HG03571 (cell line): ENCODE data around the gene AKAP5.
"Not testable (repeated sequence)": the region's sequence is repeated elsewhere in the genome, so short reads cannot be mapped to it uniquely, and the experiment has no call there.

Experiments used
- ATAC-seq: cut with Tn5 transposase; IDR thresholded peaks from one replicate; pipeline ENCODE4 v1.9.1; 2021; ENCODE audit not compliant: unreplicated experiment

AKAP5 gene

DNA sequence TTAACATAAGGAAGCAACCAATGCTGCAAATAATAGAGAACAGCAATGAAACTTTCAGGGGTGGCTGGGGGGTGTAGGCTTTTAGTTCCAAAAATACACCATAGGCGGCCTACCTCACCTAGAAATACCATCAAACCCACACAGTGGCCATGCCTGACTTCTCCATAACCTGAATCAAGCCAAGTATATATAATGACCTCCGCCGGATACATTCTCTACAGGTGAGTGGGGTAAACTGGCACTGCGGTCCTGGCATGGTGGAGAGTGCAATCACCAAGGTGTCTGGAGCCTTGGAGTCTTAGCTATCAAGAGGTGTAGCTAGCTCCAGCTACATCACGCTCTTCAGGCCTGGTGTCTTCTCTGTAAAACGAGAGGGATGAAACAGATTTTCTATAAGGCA is 37.2 kb downstream of the AKAP5 start:
- no peak for ATAC-seq

- no peak for ATAC-seq
Observed at GRCh38 chr14:64502887-64503433, 37.7 kb downstream of the AKAP5 start.

GRCh38 chr14:64503434-64504309 is 38.4 kb downstream of the AKAP5 start, which contains the start of gene ZBTB25:
Gene ZBTB25, minus strand, starts transcription at chr14:64503838. Its CDS starts 13,305 bp downstream, at chr14:64490533.
- ATAC-seq: peak; percentile 48

- peak; percentile 27 for ATAC-seq
Observed at GRCh38 chr14:64504310-64504896, 39.1 kb downstream of the AKAP5 start, which contains the start of gene ZBTB1. Gene ZBTB1, plus strand, starts transcription at chr14:64504770. Its CDS starts 16,735 bp downstream, at chr14:64521505.

GRCh38 chr14:64504897-64505794 is 39.8 kb downstream of the AKAP5 start:
- peak; percentile 20 for ATAC-seq

DNA sequence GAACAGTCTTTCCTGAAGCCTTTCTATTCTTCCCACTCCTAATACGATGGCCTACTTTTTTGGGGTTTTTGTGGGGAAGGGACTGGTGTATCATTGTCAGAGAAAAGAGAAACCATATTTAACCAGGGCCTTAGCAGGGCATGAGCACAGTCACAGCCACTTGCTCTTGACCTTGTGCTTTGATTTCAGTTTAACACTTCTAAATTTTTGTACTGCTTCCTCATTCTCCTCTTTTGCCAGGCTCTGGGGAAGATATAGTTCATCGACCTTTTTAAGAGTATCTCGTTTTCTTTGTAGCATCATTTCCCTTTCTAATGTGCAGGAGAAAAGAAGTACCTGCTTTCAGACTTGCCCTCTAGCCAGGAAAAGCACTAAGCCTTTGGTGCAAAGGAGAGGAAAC is 41.4 kb downstream of the AKAP5 start:
- no peak for ATAC-seq

DNA sequence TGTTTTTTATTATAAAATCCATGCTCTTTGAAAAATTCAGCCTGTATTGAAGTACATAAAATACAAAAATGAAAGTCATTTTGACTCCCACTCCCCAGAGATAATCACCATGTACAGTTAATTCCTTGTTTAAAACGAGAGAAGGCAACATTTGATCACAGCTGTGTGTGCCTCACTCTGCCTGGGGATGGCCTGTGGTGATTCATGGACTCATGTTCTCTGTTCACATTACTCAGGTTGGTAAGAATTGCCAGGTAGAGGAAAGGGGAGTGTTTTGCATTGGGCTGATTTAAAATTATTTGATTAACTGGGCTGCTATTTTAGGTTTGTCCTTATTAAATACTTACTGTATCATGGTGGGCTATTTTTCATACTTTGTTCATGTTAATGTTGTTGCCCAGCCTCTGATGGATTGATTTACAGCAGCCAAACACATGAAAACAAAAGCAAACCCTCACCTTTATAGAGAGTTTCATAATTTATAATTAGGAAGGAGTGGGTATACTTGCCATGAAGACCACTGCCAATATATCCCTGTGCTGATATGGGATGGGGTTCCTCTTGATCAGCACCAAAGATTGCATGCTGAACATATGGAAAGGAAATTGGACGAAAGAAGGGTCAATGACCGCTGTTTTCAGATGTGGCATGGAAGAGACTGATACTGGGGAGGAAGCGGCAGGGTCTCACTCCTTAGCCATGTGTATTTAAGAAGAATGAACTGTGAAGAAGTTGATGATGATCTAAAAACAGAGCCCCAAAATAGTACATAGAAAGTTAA is 42.3 kb downstream of the AKAP5 start:
- ATAC-seq: no peak

GRCh38 chr14:64508215-64508776 is 43.0 kb downstream of the AKAP5 start:
- no peak for ATAC-seq

- no peak for ATAC-seq
Observed at GRCh38 chr14:64509036-64509435, 43.7 kb downstream of the AKAP5 start.

DNA sequence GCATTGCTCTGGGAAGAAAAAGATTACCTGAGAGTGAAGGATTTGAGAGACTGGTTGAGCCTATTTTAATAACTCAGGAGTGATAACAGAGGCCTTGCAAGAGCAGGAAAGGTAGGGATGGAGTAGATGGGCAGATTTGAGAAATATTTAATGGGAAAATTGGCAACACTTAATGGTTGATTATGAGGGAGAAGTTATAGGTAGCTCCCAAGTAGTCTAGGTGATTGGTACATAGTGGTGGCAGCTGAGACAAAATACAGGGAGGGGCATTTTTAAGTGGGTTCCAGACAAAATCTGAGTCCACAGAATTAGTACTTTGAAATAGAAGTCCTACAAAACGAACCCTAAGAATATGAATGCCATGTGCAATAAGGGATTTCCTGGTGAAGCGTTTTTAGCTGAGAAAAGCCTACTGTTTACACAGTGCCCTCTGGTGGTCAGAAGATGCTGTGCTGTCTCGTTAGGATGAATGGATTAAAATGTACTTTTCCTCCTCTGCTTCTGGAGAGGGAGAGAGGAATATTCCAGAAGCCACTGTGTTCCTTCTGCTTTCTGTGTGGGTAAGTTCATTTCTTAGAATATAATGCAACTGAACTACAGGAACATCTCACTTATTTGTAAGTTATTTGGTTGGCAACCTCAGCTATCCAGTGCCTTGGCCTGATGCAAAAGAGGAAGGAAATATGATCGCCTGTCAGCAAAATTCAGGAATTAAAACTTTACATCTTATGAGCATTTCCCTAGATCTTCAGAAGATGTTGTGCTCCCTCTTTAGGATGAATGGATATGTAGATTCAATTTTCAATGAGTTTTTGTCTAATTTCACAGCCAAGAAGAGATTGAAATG is 45.7 kb downstream of the AKAP5 start:
- no peak for ATAC-seq

DNA sequence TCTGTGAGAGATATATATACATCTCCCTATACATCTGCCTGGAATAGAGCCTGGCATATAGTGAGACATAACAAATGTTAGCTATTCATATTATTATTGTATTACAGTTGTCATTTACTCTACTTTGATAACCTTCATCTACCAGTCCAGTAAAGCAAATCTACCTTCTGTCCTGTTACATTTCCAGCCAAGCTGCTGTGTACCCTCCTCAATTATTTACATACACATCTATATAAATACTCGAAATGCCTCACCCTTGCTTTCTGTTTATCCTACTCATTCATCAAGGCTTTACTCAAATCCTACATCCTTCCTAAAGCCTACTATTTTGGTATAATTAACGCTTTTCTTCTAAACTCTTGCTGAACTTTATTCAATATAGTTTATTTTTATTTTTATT is 48.0 kb downstream of the AKAP5 start:
- ATAC-seq: no peak

- ATAC-seq: no peak
Observed at GRCh38 chr14:64515053-64515452, 49.8 kb downstream of the AKAP5 start.

DNA sequence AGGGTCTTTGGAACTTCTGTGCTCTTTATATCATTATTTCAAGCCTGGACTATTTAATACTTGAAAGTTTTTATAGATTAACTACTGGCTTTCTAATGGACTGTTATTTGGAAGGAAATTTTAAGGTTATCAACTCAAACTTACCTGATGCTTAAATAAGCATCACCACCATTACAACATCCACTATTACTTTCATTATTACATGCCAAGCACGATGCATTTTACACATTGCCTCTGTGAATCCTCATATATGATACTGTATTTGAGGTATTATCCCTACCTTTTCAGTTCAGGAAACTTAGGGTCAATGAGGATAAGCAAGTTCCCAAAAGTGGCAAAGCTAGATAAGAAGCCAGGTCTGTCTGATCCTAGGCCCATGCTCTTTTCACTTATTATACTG is 51.7 kb downstream of the AKAP5 start:
- no peak for ATAC-seq

GRCh38 chr14:64517667-64518066 is 52.4 kb downstream of the AKAP5 start:
- not testable (repeated sequence) for ATAC-seq

- ATAC-seq: no peak
Observed at GRCh38 chr14:64518229-64518628, 52.9 kb downstream of the AKAP5 start.

- ATAC-seq: no peak
Observed at GRCh38 chr14:64520699-64521098, 55.4 kb downstream of the AKAP5 start.

DNA sequence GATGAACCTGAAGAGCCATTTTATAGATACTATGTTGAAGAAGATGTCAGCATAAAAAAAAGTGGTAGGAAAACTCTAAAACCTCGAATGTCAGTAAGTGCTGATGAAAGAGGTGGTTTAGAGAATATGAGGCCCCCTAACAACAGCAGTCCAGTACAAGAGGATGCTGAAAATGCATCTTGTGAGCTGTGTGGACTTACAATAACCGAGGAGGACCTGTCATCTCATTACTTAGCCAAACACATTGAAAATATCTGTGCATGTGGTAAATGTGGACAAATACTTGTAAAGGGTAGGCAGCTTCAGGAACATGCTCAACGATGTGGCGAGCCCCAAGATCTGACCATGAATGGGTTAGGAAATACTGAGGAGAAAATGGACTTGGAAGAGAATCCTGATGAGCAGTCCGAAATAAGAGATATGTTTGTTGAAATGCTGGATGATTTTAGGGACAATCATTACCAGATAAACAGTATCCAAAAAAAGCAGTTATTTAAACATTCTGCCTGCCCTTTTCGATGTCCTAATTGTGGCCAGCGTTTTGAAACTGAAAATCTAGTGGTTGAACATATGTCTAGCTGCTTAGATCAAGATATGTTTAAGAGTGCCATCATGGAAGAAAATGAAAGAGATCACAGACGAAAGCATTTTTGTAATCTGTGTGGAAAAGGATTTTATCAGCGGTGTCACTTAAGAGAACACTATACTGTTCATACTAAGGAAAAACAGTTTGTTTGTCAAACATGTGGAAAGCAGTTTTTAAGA is 57.5 kb downstream of the AKAP5 start:
- ATAC-seq: no peak
